Keratinocyte (primary cell): ENCODE data around the gene TRAPPC11. TPM values are rescaled to one million over a fixed set of nuclear protein-coding genes. Genes with fewer than 3 reads are reported as not detected.

Experiments
- DNase-seq: peaks from one replicate; pipeline ENCODE4 v3.0.0-alpha.2; 2011; ENCODE audit warnings: low read depth, missing footprints, low spot score
- FAIRE-seq: peaks from 2 replicates; lab custom pipeline; 2011; peaks lifted over from hg19 to GRCh38; lab: Jason Lieb, UNC
- H2AFZ ChIP-seq: 2 replicates; pipeline ENCODE4 v1.6.0; 2012; ENCODE audit warnings: low read length, control low read depth, inconsistent platforms; ENCODE audit not compliant: control insufficient read depth
- H3K27ac ChIP-seq: 2 replicates; pipeline ENCODE4 v1.5.1; 2011; ENCODE audit warnings: low read length; ENCODE audit not compliant: control insufficient read depth, insufficient read depth
- H3K27me3 ChIP-seq: 3 replicates; pipeline ENCODE4 v1.6.0; 2011; ENCODE audit warnings: low read length; ENCODE audit not compliant: control insufficient read depth, insufficient read depth; ENCODE audit errors: extremely low read depth
- H3K36me3 ChIP-seq, 2 experiments: 2 replicates in 1 of 2; 3 replicates in 1 of 2; pipeline ENCODE4 v1.5.1; 2011; ENCODE audit warnings: low read length in 2 of 2, mild to moderate bottlenecking in 1 of 2; ENCODE audit not compliant: control insufficient read depth in 2 of 2, insufficient read depth in 2 of 2; ENCODE audit errors: extremely low read depth in 1 of 2
- H3K4me1 ChIP-seq: 3 replicates; pipeline ENCODE4 v1.5.1; 2011; ENCODE audit warnings: low read length; ENCODE audit not compliant: control insufficient read depth, insufficient read depth; ENCODE audit errors: extremely low read depth
- H3K4me2 ChIP-seq: 3 replicates; pipeline ENCODE4 v1.6.0; 2011; ENCODE audit warnings: low read depth, low read length; ENCODE audit not compliant: control insufficient read depth, insufficient read depth; ENCODE audit errors: extremely low read depth
- H3K4me3 ChIP-seq, 3 experiments: fragments of 200-600 bp in 1 of 3; sonication (generic) in 1 of 3; 2 replicates in 2 of 3; 3 replicates in 1 of 3; pipeline ENCODE4 v1.5.1; 2011 to 2016; ENCODE audit warnings: low read length in 3 of 3, mild to moderate bottlenecking in 3 of 3, control low read depth in 2 of 3, inconsistent platforms in 1 of 3, low read depth in 1 of 3, mixed read lengths in 1 of 3, mixed run types in 1 of 3, moderate library complexity in 1 of 3; ENCODE audit not compliant: control insufficient read depth in 2 of 3, insufficient read depth in 2 of 3; ENCODE audit errors: extremely low read depth in 1 of 3
- H3K79me2 ChIP-seq: 2 replicates; pipeline ENCODE4 v1.6.0; 2012; ENCODE audit warnings: low read length; ENCODE audit not compliant: control insufficient read depth, insufficient read depth
- H3K9ac ChIP-seq: 3 replicates; pipeline ENCODE4 v1.6.0; 2011; ENCODE audit warnings: low read length; ENCODE audit not compliant: control insufficient read depth, insufficient read depth; ENCODE audit errors: extremely low read depth
- H3K9me1 ChIP-seq: 3 replicates; pipeline ENCODE4 v1.6.0; 2011; ENCODE audit warnings: low read length; ENCODE audit not compliant: control insufficient read depth, insufficient read depth; ENCODE audit errors: extremely low read depth
- H3K9me3 ChIP-seq: 2 replicates; pipeline ENCODE4 v1.5.1; 2012; ENCODE audit warnings: low read depth, low read length; ENCODE audit not compliant: control insufficient read depth
- H4K20me1 ChIP-seq: 3 replicates; pipeline ENCODE4 v1.6.0; 2011; ENCODE audit warnings: low read length; ENCODE audit not compliant: control insufficient read depth, insufficient read depth; ENCODE audit errors: extremely low read depth
- EZH2 ChIP-seq: IDR thresholded peaks from one replicate; pipeline ENCODE4 v1.6.1; 2012; ENCODE audit warnings: inconsistent platforms, mild to moderate bottlenecking, low read length, moderate library complexity
- dilution Hi-C: fragments of 300-500 bp; cut with MboI; formaldehyde crosslinking; loops from one replicate; pipeline ENCODE4 v1.7.0; 2020; ENCODE audit warnings: low sequenced_read_pairs; ENCODE audit not compliant: extremely low pct_ligation_motif_present
- polyA plus RNA-seq, 5 experiments: library from polyadenylated mRNA; depleted of rRNA in 3 of 5; stranded (reverse) in 3 of 5; stranded (forward) in 1 of 5; unstranded in 1 of 5; fragments of >200 nt; gene quantifications; 1 replicate in 1 of 5; 2 replicates in 3 of 5; 3 replicates in 1 of 5; pipeline versions ENCODE4 v1.2.1 to v1.2.3, GENCODE V29; 2011 to 2012; ENCODE audit warnings: missing spikeins in 2 of 5, low read depth in 1 of 5, low replicate concordance in 1 of 5
- TF ChIP-seq, protein P1 (sequence below), 3 experiments: IDR thresholded peaks in 1 of 3; conservative IDR thresholded peaks in 1 of 3; optimal IDR thresholded peaks in 1 of 3; 2 replicates in 2 of 3; 3 replicates in 1 of 3; pipeline versions ENCODE3 to v1.5.1; 2011; ENCODE audit warnings: low read length in 3 of 3, mild to moderate bottlenecking in 3 of 3, moderate library complexity in 2 of 3, control low read depth in 1 of 3, inconsistent platforms in 1 of 3; ENCODE audit not compliant: insufficient read depth in 2 of 3; ENCODE audit errors: extremely low read depth in 1 of 3

Gene TRAPPC11
- polyA plus RNA-seq, 1 donor (not counting 4 experiments of a cell fraction or from before 2014, with no cell fraction given), result 42.5 TPM

DNA sequence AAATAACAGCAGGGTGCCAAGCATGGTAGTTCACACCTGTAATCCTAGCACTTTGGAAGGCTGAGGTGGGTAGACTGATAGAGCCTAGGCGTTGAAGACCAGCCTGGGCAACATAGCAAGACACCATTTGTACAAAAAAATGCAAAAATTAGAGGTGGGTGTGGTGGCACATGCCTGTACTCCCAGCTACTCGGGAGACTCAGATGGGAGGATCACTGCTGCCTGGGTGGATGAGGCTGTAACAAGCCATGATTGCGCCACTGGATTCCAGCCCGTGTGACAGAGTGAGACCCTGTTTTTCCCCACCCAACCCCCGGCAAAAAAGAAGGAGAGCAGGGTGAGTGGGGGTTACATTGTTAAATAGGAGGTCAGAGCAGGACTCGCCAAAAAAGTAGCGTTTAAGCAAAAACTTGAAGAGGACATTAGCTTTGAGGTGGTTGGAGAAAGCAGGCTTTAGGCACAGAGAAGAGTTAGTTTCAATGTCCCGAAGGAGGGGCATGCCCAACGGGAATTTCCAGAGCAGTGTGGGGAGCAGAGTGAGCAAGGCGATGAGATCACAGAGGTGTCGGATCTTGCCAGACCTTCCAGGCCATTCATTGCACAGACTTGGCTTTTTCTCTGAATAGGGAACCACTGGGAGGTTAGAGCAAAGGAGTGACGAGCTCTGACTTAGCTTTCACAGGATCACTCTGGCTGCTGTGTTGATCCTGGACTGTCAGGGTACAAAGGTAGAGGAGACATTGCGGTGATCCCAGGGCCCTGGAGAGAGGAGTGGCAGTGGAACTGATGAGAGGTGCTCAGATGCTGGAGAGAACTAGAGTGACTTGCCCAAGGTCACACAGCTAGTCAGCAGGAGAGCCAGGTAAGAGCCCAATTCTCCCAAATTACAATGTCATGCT lies 70.6 kb downstream of the TRAPPC11 start:
- peak overlapping the region; percentile 69 for H3K4me2 ChIP-seq
- H3K27me3 ChIP-seq, result no peaks in the 10 kb centered on the region
- peak overlapping the region; percentile 77 for H3K27ac ChIP-seq
- no peaks in the 10 kb centered on the region for H4K20me1 ChIP-seq
- DNase-seq (peak; percentile 40), FAIRE-seq (peak; percentile 95)
- dilution Hi-C loops, result no loop called here
- H3K4me1 ChIP-seq, result peaks cover 13% of the 10 kb centered on the region
- peak overlapping the region; percentile 67 for H2AFZ ChIP-seq
- H3K79me2 ChIP-seq, result no peaks in the 10 kb centered on the region
- H3K9me3 ChIP-seq, result no peaks in the 10 kb centered on the region
- H3K9me1 ChIP-seq, result no peaks in the 10 kb centered on the region
- no peaks in the 10 kb centered on the region for H3K36me3 ChIP-seq
- TF ChIP-seq, protein P1, sequence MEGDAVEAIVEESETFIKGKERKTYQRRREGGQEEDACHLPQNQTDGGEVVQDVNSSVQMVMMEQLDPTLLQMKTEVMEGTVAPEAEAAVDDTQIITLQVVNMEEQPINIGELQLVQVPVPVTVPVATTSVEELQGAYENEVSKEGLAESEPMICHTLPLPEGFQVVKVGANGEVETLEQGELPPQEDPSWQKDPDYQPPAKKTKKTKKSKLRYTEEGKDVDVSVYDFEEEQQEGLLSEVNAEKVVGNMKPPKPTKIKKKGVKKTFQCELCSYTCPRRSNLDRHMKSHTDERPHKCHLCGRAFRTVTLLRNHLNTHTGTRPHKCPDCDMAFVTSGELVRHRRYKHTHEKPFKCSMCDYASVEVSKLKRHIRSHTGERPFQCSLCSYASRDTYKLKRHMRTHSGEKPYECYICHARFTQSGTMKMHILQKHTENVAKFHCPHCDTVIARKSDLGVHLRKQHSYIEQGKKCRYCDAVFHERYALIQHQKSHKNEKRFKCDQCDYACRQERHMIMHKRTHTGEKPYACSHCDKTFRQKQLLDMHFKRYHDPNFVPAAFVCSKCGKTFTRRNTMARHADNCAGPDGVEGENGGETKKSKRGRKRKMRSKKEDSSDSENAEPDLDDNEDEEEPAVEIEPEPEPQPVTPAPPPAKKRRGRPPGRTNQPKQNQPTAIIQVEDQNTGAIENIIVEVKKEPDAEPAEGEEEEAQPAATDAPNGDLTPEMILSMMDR (optimal IDR thresholded peaks at IDR 0.05 in 1 of 3, IDR thresholded peaks at IDR 0.05 in 1 of 3, conservative IDR thresholded peaks at IDR 0.05 in 1 of 3; ENCODE audit: extremely low read depth in 1 of 3, insufficient read depth in 2 of 3, low read length in 3 of 3), result no peak
- TF ChIP-seq EZH2, result no peak
- peak overlapping the region in 1 of 3 experiments; percentile 34 for H3K4me3 ChIP-seq
- H3K9ac ChIP-seq, result peak overlapping the region; percentile 63

DNA sequence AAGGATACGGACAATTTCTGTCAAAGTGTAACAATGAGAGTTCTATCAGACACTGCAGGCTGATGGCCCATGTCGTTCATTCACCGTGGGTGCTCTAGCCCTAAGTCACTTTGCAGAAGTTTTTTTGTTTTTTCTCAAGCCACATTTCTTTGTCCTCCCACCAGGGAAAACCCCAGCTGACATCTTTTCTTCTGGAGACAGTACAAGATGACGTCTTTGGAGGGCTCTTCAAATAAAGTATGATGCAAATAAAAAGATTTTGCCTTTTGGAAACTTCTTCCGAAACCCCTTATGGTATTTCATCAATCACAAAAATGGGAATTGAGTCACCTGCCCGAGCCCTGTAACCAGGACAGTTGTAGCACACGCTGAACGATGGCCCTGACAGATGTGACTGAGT lies 73.2 kb downstream of the TRAPPC11 start:
- dilution Hi-C loops, result no loop called here
- no peak for DNase-seq
- Histone ChIP-seq H3K27me3 (no peaks in the 10 kb centered on the region), H3K9ac (no peak overlapping the region), H3K4me3 (no peak overlapping the region), H4K20me1 (no peaks in the 10 kb centered on the region), H3K36me3 (no peaks in the 10 kb centered on the region), H3K79me2 (no peaks in the 10 kb centered on the region), H3K9me1 (no peaks in the 10 kb centered on the region), H3K4me1 (peaks cover 13% of the 10 kb centered on the region), H2AFZ (no peak overlapping the region), H3K4me2 (no peak overlapping the region), H3K9me3 (no peaks in the 10 kb centered on the region), H3K27ac (no peak overlapping the region)
- TF ChIP-seq, protein P1 (optimal IDR thresholded peaks at IDR 0.05 in 1 of 3, IDR thresholded peaks at IDR 0.05 in 1 of 3, conservative IDR thresholded peaks at IDR 0.05 in 1 of 3; ENCODE audit: extremely low read depth in 1 of 3, insufficient read depth in 2 of 3, low read length in 3 of 3), result no peak
- no peak for TF ChIP-seq EZH2
- FAIRE-seq, result no peak
